ENCODE results near the gene ANKS1A.

GRCh38 chr6:34839666-34840352, 49.2 kb upstream of the ANKS1A start:
- no peak for TF ChIP-seq ZNF274 (IDR thresholded peaks at IDR 0.05; ENCODE audit: low read depth, low read length)
- TF ChIP-seq YY1 (IDR thresholded peaks at IDR 0.05; ENCODE audit: insufficient read depth, insufficient read length): no peak
